HepG2 (cell line): ENCODE results near the gene PCSK5.

Experiments used
- CREB1 ChIP-seq, 2 experiments: fragments of 450-650 bp in 1 of 2; IDR thresholded peaks; 2 replicates each; pipeline ENCODE4 v1.6.1; 2016 to 2017; ENCODE audit warnings: control low read depth in 1 of 2, mild to moderate bottlenecking in 1 of 2, missing compliant biosample characterization in 1 of 2, missing genetic modification characterization in 1 of 2
- CSRNP2 ChIP-seq: sonication (generic); formaldehyde crosslinking; conservative IDR thresholded peaks from 2 replicates; pipeline ENCODE4 v1.8.0; 2022; ENCODE audit warnings: low read depth, missing genetic modification reagents
- GLI4 ChIP-seq: sonication (generic); formaldehyde crosslinking; IDR thresholded peaks from 2 replicates; pipeline ENCODE4 v1.5.1; 2020; ENCODE audit warnings: missing genetic modification reagents, mild to moderate bottlenecking, moderate library complexity, borderline replicate concordance
- KAT8 ChIP-seq: IDR thresholded peaks from 2 replicates; pipeline ENCODE4 v1.6.1; 2016; ENCODE audit warnings: missing genetic modification reagents, missing compliant biosample characterization
- KDM1A ChIP-seq: IDR thresholded peaks from 2 replicates; pipeline ENCODE4 v1.6.1; 2016; ENCODE audit warnings: missing compliant biosample characterization
- MEIS1 ChIP-seq: sonication (generic); formaldehyde crosslinking; IDR thresholded peaks from 2 replicates; pipeline ENCODE4 v1.9.0; 2021; ENCODE audit warnings: mild to moderate bottlenecking, missing genetic modification reagents, moderate library complexity, borderline replicate concordance
- NCOA1 ChIP-seq: sonication (generic); formaldehyde crosslinking; IDR thresholded peaks from 2 replicates; pipeline ENCODE4 v1.9.0; 2021; ENCODE audit warnings: missing genetic modification reagents
- NRL ChIP-seq: sonication (generic); formaldehyde crosslinking; IDR thresholded peaks from 2 replicates; pipeline ENCODE4 v1.5.0; 2020; ENCODE audit warnings: missing genetic modification reagents, mild to moderate bottlenecking, moderate library complexity, borderline replicate concordance
- POGK ChIP-seq: sonication (generic); formaldehyde crosslinking; conservative IDR thresholded peaks from 2 replicates; pipeline ENCODE4 v1.8.0; 2022; ENCODE audit warnings: mild to moderate bottlenecking, moderate library complexity, missing genetic modification reagents
- RAD21 ChIP-seq: fragments of 450-650 bp; formaldehyde crosslinking; IDR thresholded peaks from 2 replicates; pipeline ENCODE4 v1.5.0; 2020; ENCODE audit warnings: mild to moderate bottlenecking
- RNF2 ChIP-seq: fragments of 450-650 bp; conservative IDR thresholded peaks from 2 replicates; pipeline ENCODE4 v1.6.1; 2016; ENCODE audit warnings: low read depth
- SMARCE1 ChIP-seq: fragments of 450-650 bp; IDR thresholded peaks from 2 replicates; pipeline ENCODE4 v1.6.1; 2017; ENCODE audit warnings: borderline replicate concordance
- ZNF768 ChIP-seq: sonication (generic); formaldehyde crosslinking; IDR thresholded peaks from 2 replicates; pipeline ENCODE4 v1.4.0; 2020; ENCODE audit warnings: missing genetic modification reagents
- TF ChIP-seq, protein P1 (sequence below), 2 experiments: fragments of 450-650 bp in 1 of 2; sonication (generic) in 1 of 2; formaldehyde crosslinking in 1 of 2; IDR thresholded peaks; 2 replicates each; pipeline versions ENCODE4 v1.6.1 to v1.8.0; 2016 to 2022; ENCODE audit warnings: antibody characterized with exemption in 1 of 2, mild to moderate bottlenecking in 1 of 2, missing genetic modification reagents in 1 of 2

GRCh38 chr9:75896193-75896592 lies 5.7 kb downstream of the PCSK5 start:
- TF ChIP-seq RNF2 = no peak
- TF ChIP-seq, protein P1, sequence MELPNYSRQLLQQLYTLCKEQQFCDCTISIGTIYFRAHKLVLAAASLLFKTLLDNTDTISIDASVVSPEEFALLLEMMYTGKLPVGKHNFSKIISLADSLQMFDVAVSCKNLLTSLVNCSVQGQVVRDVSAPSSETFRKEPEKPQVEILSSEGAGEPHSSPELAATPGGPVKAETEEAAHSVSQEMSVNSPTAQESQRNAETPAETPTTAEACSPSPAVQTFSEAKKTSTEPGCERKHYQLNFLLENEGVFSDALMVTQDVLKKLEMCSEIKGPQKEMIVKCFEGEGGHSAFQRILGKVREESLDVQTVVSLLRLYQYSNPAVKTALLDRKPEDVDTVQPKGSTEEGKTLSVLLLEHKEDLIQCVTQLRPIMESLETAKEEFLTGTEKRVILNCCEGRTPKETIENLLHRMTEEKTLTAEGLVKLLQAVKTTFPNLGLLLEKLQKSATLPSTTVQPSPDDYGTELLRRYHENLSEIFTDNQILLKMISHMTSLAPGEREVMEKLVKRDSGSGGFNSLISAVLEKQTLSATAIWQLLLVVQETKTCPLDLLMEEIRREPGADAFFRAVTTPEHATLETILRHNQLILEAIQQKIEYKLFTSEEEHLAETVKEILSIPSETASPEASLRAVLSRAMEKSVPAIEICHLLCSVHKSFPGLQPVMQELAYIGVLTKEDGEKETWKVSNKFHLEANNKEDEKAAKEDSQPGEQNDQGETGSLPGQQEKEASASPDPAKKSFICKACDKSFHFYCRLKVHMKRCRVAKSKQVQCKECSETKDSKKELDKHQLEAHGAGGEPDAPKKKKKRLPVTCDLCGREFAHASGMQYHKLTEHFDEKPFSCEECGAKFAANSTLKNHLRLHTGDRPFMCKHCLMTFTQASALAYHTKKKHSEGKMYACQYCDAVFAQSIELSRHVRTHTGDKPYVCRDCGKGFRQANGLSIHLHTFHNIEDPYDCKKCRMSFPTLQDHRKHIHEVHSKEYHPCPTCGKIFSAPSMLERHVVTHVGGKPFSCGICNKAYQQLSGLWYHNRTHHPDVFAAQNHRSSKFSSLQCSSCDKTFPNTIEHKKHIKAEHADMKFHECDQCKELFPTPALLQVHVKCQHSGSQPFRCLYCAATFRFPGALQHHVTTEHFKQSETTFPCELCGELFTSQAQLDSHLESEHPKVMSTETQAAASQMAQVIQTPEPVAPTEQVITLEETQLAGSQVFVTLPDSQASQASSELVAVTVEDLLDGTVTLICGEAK (IDR thresholded peaks at IDR 0.05) = no peak
- TF ChIP-seq, protein P1 (CRISPR knock-in tag; IDR thresholded peaks at IDR 0.05) = no peak
- no peak for TF ChIP-seq MEIS1 (CRISPR knock-in tag)
- no peak for TF ChIP-seq NCOA1
- no peak for TF ChIP-seq KDM1A (CRISPR knock-in tag)
- no peak for TF ChIP-seq CREB1 (IDR thresholded peaks at IDR 0.05)
- TF ChIP-seq CREB1 (CRISPR knock-in tag; IDR thresholded peaks at IDR 0.05) = no peak
- TF ChIP-seq RAD21 = no peak
- TF ChIP-seq NRL = no peak
- no peak for TF ChIP-seq ZNF768 (CRISPR knock-in tag)
- no peak for TF ChIP-seq SMARCE1
- no peak for TF ChIP-seq POGK (CRISPR knock-in tag)
- no peak for TF ChIP-seq KAT8 (CRISPR knock-in tag)
- TF ChIP-seq GLI4 (CRISPR knock-in tag) = no peak
- no peak for TF ChIP-seq CSRNP2
